HG02759 (cell line): ENCODE measurements around the gene CYP2S1.

Source experiments
- ATAC-seq: cut with Tn5 transposase; IDR thresholded peaks from one replicate; pipeline ENCODE4 v1.9.1; 2021; ENCODE audit warnings: mild to moderate bottlenecking, moderate library complexity; ENCODE audit not compliant: unreplicated experiment

The CYP2S1 gene

DNA sequence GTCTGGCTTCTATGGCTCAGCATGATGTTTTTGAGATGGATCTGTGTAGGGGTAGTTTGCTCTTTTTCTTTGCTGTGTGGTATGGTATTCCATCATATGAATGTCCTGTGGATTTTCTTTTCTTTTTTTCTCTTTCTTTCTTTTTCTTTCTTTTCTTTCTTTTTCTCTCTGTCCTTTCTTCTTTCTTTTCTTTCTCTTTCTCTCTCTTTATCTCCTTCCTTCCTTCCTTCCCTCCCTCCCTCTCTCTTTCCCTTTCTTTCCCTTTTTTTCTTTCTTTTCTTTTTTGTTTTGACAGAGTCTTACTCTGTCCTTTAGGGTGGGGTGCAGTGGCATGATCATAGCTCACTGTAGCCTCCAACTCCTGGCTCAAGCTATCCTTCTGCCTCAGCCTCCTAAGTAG, 62.2 kb downstream of the CYP2S1 start:
- no peak for ATAC-seq
